Glutamatergic neuron (in vitro differentiated cells): ENCODE measurements around the gene STK4. TPM values are rescaled to one million over a fixed set of nuclear protein-coding genes. Genes with fewer than 3 reads are reported as not detected.

Source experiments
- DNase-seq: peaks from one replicate; pipeline ENCODE4 v3.0.0; 2022
- H3K27ac Mint-ChIP-seq: one replicate; pipeline ENCODE4 v1.8.0; 2020; ENCODE audit warnings: mild to moderate bottlenecking, mixed read lengths, inconsistent platforms; ENCODE audit not compliant: unreplicated experiment
- H3K27me3 Mint-ChIP-seq: one replicate; pipeline ENCODE4 v1.8.0; 2020; ENCODE audit warnings: mild to moderate bottlenecking, moderate library complexity, mixed read lengths, inconsistent platforms; ENCODE audit not compliant: unreplicated experiment
- H3K36me3 Mint-ChIP-seq: one replicate; pipeline ENCODE4 v1.8.0; 2020; ENCODE audit warnings: mild to moderate bottlenecking, mixed read lengths, inconsistent platforms; ENCODE audit not compliant: unreplicated experiment
- H3K4me1 Mint-ChIP-seq: one replicate; pipeline ENCODE4 v1.8.0; 2020; ENCODE audit warnings: mild to moderate bottlenecking, low read depth, mixed read lengths, inconsistent platforms; ENCODE audit not compliant: unreplicated experiment
- H3K4me3 Mint-ChIP-seq: one replicate; pipeline ENCODE4 v1.8.0; 2020; ENCODE audit warnings: mild to moderate bottlenecking, mixed read lengths, inconsistent platforms; ENCODE audit not compliant: unreplicated experiment
- H3K9me3 Mint-ChIP-seq: one replicate; pipeline ENCODE4 v1.8.0; 2020; ENCODE audit warnings: mild to moderate bottlenecking, moderate library complexity, mixed read lengths, inconsistent platforms; ENCODE audit not compliant: unreplicated experiment
- total RNA-seq: library from RNA; stranded (reverse); fragmentation: NEBNext Ultra II Directional; extraction: Animal tissue kit (Norgen Biotek cat#: 25700); gene quantifications from one replicate; pipeline ENCODE4 v1.2.1, GENCODE V29; 2021; ENCODE audit not compliant: unreplicated experiment
- TF ChIP-seq, protein P1 (sequence below): fragments of 200-600 bp; sonication (generic); IDR thresholded peaks from one replicate; pipeline ENCODE4 v1.5.0; 2021; ENCODE audit not compliant: partially characterized antibody, unreplicated experiment

STK4 gene
- total RNA-seq, 1 donor from 2014 or later = 32.6 TPM

DNA sequence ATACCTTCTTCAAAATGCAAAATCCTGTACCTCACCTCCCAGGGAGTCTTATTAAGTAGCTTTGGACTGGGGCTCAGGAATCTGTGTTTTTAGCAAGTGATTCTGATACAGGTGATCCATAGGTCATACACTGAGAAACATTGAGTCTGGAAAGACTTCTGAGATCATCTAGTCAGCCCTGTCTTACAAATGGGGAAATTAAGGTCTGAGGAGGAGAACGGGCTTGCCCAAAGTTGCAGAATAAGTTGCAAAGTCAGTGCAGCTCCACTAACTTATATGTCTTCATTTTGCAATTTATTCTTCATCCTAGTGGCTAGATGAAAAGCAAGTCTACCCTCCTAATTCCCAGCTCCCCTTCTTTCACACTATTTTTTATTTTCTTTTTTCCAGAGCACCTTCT is 105.8 kb downstream of the STK4 start:
- no peaks in the 10 kb centered on the region for H3K27me3 Mint-ChIP-seq
- H3K9me3 Mint-ChIP-seq = no peaks in the 10 kb centered on the region
- TF ChIP-seq, protein P1, sequence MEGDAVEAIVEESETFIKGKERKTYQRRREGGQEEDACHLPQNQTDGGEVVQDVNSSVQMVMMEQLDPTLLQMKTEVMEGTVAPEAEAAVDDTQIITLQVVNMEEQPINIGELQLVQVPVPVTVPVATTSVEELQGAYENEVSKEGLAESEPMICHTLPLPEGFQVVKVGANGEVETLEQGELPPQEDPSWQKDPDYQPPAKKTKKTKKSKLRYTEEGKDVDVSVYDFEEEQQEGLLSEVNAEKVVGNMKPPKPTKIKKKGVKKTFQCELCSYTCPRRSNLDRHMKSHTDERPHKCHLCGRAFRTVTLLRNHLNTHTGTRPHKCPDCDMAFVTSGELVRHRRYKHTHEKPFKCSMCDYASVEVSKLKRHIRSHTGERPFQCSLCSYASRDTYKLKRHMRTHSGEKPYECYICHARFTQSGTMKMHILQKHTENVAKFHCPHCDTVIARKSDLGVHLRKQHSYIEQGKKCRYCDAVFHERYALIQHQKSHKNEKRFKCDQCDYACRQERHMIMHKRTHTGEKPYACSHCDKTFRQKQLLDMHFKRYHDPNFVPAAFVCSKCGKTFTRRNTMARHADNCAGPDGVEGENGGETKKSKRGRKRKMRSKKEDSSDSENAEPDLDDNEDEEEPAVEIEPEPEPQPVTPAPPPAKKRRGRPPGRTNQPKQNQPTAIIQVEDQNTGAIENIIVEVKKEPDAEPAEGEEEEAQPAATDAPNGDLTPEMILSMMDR = no peak
- no peak overlapping the region for H3K4me3 Mint-ChIP-seq
- H3K27ac Mint-ChIP-seq = no peak overlapping the region
- no peaks in the 10 kb centered on the region for H3K4me1 Mint-ChIP-seq
- DNase-seq = no peak
- H3K36me3 Mint-ChIP-seq = peaks cover 6% of the 10 kb centered on the region

DNA sequence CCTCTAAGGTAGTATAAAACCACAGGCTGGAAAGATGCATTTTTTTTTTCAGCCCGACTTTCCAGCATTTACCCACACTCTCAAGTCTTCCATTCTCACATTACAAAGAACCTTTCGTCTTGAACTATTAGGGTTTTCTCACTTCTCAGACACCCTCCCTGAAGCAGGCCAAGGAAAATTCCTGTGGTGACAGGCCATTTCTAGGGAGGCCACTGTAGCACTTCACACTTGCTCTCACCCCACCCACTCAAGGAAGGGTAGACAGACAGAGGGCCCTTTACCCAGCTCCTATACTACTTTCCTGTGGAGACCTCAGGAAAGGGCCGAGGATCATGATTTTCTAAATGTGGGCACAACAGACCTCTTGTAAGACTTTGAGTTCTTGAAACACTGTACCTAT is 106.9 kb downstream of the STK4 start:
- no peak for DNase-seq
- H3K4me1 Mint-ChIP-seq = no peaks in the 10 kb centered on the region
- no peak overlapping the region for H3K4me3 Mint-ChIP-seq
- H3K36me3 Mint-ChIP-seq = peaks cover 5% of the 10 kb centered on the region
- H3K9me3 Mint-ChIP-seq = no peaks in the 10 kb centered on the region
- no peaks in the 10 kb centered on the region for H3K27me3 Mint-ChIP-seq
- TF ChIP-seq, protein P1 = no peak
- H3K27ac Mint-ChIP-seq = no peak overlapping the region

DNA sequence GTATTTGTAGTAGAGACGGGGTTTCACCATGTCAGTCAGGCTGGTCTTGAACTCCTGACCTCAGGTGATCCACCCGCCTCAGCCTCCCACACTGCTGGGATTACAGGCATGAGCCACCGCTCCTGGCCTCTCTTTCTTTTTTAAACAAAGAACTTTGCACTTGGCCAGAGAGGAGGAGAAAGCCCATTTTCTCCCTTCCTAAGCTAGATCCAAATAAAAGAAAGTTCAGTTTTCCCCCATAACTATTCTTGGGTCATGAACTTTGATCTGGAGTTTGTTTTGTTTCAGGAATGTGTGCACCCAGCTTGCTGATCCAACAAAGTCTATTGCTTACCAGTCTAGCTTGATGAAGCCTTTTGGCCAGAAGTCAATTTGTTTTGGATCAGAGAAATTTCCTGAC is 111.2 kb downstream of the STK4 start:
- peaks cover 5% of the 10 kb centered on the region for H3K36me3 Mint-ChIP-seq
- DNase-seq = no peak
- H3K27me3 Mint-ChIP-seq = no peaks in the 10 kb centered on the region
- no peak overlapping the region for H3K27ac Mint-ChIP-seq
- no peaks in the 10 kb centered on the region for H3K4me1 Mint-ChIP-seq
- TF ChIP-seq, protein P1 = no peak
- no peaks in the 10 kb centered on the region for H3K9me3 Mint-ChIP-seq
- no peak overlapping the region for H3K4me3 Mint-ChIP-seq

DNA sequence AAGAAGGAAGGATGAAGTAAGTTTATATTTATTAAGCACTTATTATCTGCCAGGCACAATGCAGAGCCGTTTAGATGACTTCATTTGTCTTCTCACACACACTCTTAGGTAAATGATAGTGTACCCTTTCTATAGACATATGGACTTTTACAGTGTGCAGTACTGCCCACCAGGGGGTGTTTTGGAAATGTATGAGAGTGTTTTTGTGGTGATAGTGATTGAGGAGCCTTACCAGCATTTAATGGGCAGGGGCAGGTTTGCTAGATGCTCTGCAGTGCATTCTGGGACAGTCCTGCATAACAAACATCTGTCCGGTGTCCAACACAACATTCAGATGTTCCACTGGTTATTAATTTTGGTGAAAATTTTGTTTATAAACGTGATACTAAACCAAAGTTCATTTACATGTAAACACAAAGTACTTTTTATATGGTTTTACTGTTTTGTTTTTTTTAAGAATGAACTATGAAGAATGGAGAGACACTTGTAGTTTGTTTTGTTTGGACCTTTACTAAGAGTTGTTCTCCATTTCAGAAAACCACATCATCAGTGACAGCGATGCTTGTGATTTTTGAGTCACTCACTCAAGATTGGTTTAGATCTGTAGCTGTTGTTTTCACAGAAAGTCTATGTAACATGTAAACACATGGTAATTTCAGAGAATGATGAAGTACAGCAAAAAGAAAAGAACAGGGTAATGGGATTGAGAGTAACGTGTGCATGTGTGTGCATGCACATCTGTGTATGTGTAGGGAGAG is 114.7 kb downstream of the STK4 start:
- Mint-ChIP-seq H3K27me3 (no peaks in the 10 kb centered on the region), H3K9me3 (no peaks in the 10 kb centered on the region), H3K36me3 (peaks cover 5% of the 10 kb centered on the region), H3K4me1 (no peaks in the 10 kb centered on the region), H3K27ac (no peak overlapping the region), H3K4me3 (no peak overlapping the region)
- TF ChIP-seq, protein P1 = peak; percentile 56
- no peak for DNase-seq

DNA sequence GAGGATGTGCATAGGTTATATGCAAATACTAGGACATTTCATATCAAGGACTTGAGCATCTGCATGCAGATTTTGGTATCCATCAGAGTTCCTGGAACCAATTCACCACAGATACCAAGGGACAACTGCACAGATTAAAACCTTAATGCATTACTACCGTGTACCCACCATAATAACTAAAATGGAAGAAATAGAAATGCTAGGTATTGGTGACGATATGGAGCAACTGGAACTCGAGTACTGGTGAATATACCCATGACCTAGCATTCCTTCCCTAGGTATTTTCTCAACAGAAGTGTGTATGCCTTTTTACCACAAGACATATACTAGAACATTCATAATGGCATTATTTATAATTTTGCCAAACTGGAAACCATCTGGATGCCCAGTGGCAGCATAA is 116.2 kb downstream of the STK4 start:
- Mint-ChIP-seq H3K36me3 (peaks cover 5% of the 10 kb centered on the region), H3K4me3 (no peak overlapping the region), H3K27ac (no peak overlapping the region), H3K9me3 (no peaks in the 10 kb centered on the region), H3K4me1 (no peaks in the 10 kb centered on the region), H3K27me3 (no peaks in the 10 kb centered on the region)
- TF ChIP-seq, protein P1 = no peak
- DNase-seq = no peak
